WTC11 (cell line): ENCODE results near the gene PLCH2. TPM values are rescaled to one million over a fixed set of nuclear protein-coding genes. Genes with fewer than 3 reads are reported as not detected.
"Not testable (repeated sequence)": the region's sequence is repeated elsewhere in the genome, so short reads cannot be mapped to it uniquely, and the experiment has no call there.

Experiments
- ATAC-seq: fragments of 200-7000 bp; cut with Tn5 transposase; 2 replicates; pipeline ENCODE4 v1.10.0; 2021; ENCODE audit warnings: mild to moderate bottlenecking, moderate library complexity
- CTCF ChIA-PET: fragments of 300-600 bp; sonication (Branson Sonifier 250); formaldehyde crosslinking; loops from one replicate; lab custom pipeline; 2021; ENCODE audit warnings: antibody characterized with exemption; lab: Charles Lee
- POLR2A ChIA-PET: fragments of 350-600 bp; sonication (Branson Sonifier 250); formaldehyde crosslinking; loops from one replicate; lab custom pipeline; 2021; ENCODE audit warnings: antibody characterized with exemption; lab: Charles Lee
- DNase-seq: peaks from one replicate; pipeline ENCODE4 v3.0.0; 2021; ENCODE audit warnings: low spot score
- H3K27ac Mint-ChIP-seq: 2 replicates; pipeline ENCODE4 v1.8.0; 2021; ENCODE audit warnings: mixed read lengths
- H3K27me3 Mint-ChIP-seq: 2 replicates; pipeline ENCODE4 v1.8.0; 2021; ENCODE audit warnings: low read depth, mild to moderate bottlenecking, moderate library complexity, mixed read lengths
- H3K36me3 Mint-ChIP-seq: 2 replicates; pipeline ENCODE4 v1.8.0; 2021; ENCODE audit warnings: mixed read lengths
- H3K4me1 Mint-ChIP-seq: 2 replicates; pipeline ENCODE4 v1.8.0; 2022; ENCODE audit warnings: mixed read lengths
- H3K4me3 Mint-ChIP-seq: 2 replicates; pipeline ENCODE4 v1.8.0; 2021; ENCODE audit warnings: mild to moderate bottlenecking, moderate library complexity, mixed read lengths
- H3K9me3 Mint-ChIP-seq: 2 replicates; pipeline ENCODE4 v1.8.0; 2021; ENCODE audit warnings: mixed read lengths
- IRF2 ChIP-seq: sonication (generic); formaldehyde crosslinking; IDR thresholded peaks from 2 replicates; pipeline ENCODE4 v1.8.0; 2022; ENCODE audit warnings: low read depth, missing genetic modification reagents, borderline replicate concordance
- NR1H2 ChIP-seq: sonication (generic); formaldehyde crosslinking; IDR thresholded peaks from 2 replicates; pipeline ENCODE4 v1.9.0; 2021; ENCODE audit warnings: mild to moderate bottlenecking, moderate library complexity, missing genetic modification reagents
- SMAD4 ChIP-seq: sonication (generic); formaldehyde crosslinking; IDR thresholded peaks from 2 replicates; pipeline ENCODE4 v1.8.0; 2022; ENCODE audit warnings: mild to moderate bottlenecking, missing genetic modification reagents
- STAT6 ChIP-seq: sonication (generic); formaldehyde crosslinking; conservative IDR thresholded peaks from 2 replicates; pipeline ENCODE4 v1.8.1; 2023; ENCODE audit warnings: mild to moderate bottlenecking, low read depth, missing genetic modification reagents, moderate library complexity
- USF1 ChIP-seq: sonication (generic); formaldehyde crosslinking; IDR thresholded peaks from 2 replicates; pipeline ENCODE4 v1.8.0; 2022; ENCODE audit warnings: mild to moderate bottlenecking, missing genetic modification reagents
- ZNF121 ChIP-seq: sonication (generic); formaldehyde crosslinking; IDR thresholded peaks from 2 replicates; pipeline ENCODE4 v1.8.0; 2023; ENCODE audit warnings: missing genetic modification reagents
- ZNF281 ChIP-seq: sonication (generic); formaldehyde crosslinking; IDR thresholded peaks from 2 replicates; pipeline ENCODE4 v1.8.0; 2023; ENCODE audit warnings: mild to moderate bottlenecking, missing genetic modification reagents
- ZNF425 ChIP-seq: fragments of 250-450 bp; sonication (Bioruptor Pico); conservative IDR thresholded peaks from 2 replicates; pipeline ENCODE4 v1.9.0; 2021; ENCODE audit warnings: mild to moderate bottlenecking
- ZNF671 ChIP-seq: fragments of 250-450 bp; sonication (Bioruptor Pico); IDR thresholded peaks from 2 replicates; pipeline ENCODE4 v1.8.0; 2021; ENCODE audit warnings: mild to moderate bottlenecking
- total RNA-seq: library from RNA; stranded (reverse); gene quantifications from 3 replicates; pipeline ENCODE4 v1.2.3, GENCODE V29; 2021
- TF ChIP-seq, protein P1 (sequence below): sonication (generic); formaldehyde crosslinking; IDR thresholded peaks from 2 replicates; pipeline ENCODE4 v1.8.0; 2023; ENCODE audit warnings: missing genetic modification reagents, mild to moderate bottlenecking, borderline replicate concordance
- TF ChIP-seq, protein P2 (sequence below): sonication (generic); formaldehyde crosslinking; IDR thresholded peaks from 2 replicates; pipeline ENCODE4 v1.8.0; 2022; ENCODE audit warnings: mild to moderate bottlenecking, missing genetic modification reagents

The PLCH2 gene
- total RNA-seq, 1 experiment from 2014 or later = 0.17 TPM

- no peak for TF ChIP-seq ZNF281 (CRISPR knock-in tag)
- TF ChIP-seq USF1 (CRISPR knock-in tag) = no peak
Measured at GRCh38 chr1:2439369-2439768, 36.7 kb upstream of the PLCH2 start (continued).

- H3K36me3 Mint-ChIP-seq, CTCF ChIA-PET, POLR2A ChIA-PET, H3K4me3 Mint-ChIP-seq, H3K4me1 Mint-ChIP-seq, H3K27ac Mint-ChIP-seq, ATAC-seq, H3K9me3 Mint-ChIP-seq: not testable (repeated sequence)
- peaks cover 29% of the 10 kb centered on the region for H3K27me3 Mint-ChIP-seq
- DNase-seq = peak; percentile 42
Measured at GRCh38 chr1:2440346-2440745, 35.7 kb upstream of the PLCH2 start.

DNA sequence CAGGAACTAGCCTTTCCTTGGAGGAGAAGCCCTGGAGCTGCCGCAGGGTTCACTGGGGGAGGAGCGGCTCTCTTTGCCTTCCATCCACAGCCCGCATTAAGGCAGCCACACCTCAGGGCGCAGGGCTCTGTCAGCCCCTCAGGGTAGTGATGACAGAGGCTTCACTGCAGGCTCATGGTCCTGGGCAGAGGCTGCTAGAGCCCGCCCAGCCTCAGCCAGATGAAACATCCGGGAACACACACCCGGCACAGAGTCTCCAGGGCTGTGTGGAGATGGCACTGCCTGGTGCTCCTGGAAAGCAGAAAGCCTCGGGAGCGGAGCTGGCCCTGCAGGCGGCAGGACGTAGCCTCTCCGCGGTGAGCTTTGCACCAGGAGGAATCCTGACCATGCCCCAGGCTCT, 34.3 kb upstream of the PLCH2 start:
- ATAC-seq = no peak
- no peak for TF ChIP-seq ZNF671 (CRISPR knock-in tag)
- TF ChIP-seq USF1 (CRISPR knock-in tag) = no peak
- no peak for TF ChIP-seq STAT6
- TF ChIP-seq ZNF121 = no peak
- TF ChIP-seq IRF2 (CRISPR knock-in tag) = no peak
- TF ChIP-seq ZNF425 (CRISPR knock-in tag) = no peak
- no peak for TF ChIP-seq NR1H2 (CRISPR knock-in tag)
- no peak for TF ChIP-seq SMAD4 (CRISPR knock-in tag)
- TF ChIP-seq, protein P1, sequence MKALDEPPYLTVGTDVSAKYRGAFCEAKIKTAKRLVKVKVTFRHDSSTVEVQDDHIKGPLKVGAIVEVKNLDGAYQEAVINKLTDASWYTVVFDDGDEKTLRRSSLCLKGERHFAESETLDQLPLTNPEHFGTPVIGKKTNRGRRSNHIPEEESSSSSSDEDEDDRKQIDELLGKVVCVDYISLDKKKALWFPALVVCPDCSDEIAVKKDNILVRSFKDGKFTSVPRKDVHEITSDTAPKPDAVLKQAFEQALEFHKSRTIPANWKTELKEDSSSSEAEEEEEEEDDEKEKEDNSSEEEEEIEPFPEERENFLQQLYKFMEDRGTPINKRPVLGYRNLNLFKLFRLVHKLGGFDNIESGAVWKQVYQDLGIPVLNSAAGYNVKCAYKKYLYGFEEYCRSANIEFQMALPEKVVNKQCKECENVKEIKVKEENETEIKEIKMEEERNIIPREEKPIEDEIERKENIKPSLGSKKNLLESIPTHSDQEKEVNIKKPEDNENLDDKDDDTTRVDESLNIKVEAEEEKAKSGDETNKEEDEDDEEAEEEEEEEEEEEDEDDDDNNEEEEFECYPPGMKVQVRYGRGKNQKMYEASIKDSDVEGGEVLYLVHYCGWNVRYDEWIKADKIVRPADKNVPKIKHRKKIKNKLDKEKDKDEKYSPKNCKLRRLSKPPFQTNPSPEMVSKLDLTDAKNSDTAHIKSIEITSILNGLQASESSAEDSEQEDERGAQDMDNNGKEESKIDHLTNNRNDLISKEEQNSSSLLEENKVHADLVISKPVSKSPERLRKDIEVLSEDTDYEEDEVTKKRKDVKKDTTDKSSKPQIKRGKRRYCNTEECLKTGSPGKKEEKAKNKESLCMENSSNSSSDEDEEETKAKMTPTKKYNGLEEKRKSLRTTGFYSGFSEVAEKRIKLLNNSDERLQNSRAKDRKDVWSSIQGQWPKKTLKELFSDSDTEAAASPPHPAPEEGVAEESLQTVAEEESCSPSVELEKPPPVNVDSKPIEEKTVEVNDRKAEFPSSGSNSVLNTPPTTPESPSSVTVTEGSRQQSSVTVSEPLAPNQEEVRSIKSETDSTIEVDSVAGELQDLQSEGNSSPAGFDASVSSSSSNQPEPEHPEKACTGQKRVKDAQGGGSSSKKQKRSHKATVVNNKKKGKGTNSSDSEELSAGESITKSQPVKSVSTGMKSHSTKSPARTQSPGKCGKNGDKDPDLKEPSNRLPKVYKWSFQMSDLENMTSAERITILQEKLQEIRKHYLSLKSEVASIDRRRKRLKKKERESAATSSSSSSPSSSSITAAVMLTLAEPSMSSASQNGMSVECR (CRISPR knock-in tag) = no peak
- TF ChIP-seq, protein P2, sequence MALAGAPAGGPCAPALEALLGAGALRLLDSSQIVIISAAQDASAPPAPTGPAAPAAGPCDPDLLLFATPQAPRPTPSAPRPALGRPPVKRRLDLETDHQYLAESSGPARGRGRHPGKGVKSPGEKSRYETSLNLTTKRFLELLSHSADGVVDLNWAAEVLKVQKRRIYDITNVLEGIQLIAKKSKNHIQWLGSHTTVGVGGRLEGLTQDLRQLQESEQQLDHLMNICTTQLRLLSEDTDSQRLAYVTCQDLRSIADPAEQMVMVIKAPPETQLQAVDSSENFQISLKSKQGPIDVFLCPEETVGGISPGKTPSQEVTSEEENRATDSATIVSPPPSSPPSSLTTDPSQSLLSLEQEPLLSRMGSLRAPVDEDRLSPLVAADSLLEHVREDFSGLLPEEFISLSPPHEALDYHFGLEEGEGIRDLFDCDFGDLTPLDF = no peak
- CTCF ChIA-PET = no interaction called here
- Mint-ChIP-seq H3K36me3 (no peaks in the 10 kb centered on the region), H3K27ac (no peak overlapping the region), H3K27me3 (peaks cover 29% of the 10 kb centered on the region), H3K4me3 (no peak overlapping the region), H3K4me1 (no peaks in the 10 kb centered on the region), H3K9me3 (no peaks in the 10 kb centered on the region)
- no peak for DNase-seq
- POLR2A ChIA-PET = no interaction called here
